Measurements from ENCODE around the gene DEFB129.
"Not testable (repeated sequence)": the region's sequence is repeated elsewhere in the genome, so short reads cannot be mapped to it uniquely, and the experiment has no call there.

Gene DEFB129

DNA sequence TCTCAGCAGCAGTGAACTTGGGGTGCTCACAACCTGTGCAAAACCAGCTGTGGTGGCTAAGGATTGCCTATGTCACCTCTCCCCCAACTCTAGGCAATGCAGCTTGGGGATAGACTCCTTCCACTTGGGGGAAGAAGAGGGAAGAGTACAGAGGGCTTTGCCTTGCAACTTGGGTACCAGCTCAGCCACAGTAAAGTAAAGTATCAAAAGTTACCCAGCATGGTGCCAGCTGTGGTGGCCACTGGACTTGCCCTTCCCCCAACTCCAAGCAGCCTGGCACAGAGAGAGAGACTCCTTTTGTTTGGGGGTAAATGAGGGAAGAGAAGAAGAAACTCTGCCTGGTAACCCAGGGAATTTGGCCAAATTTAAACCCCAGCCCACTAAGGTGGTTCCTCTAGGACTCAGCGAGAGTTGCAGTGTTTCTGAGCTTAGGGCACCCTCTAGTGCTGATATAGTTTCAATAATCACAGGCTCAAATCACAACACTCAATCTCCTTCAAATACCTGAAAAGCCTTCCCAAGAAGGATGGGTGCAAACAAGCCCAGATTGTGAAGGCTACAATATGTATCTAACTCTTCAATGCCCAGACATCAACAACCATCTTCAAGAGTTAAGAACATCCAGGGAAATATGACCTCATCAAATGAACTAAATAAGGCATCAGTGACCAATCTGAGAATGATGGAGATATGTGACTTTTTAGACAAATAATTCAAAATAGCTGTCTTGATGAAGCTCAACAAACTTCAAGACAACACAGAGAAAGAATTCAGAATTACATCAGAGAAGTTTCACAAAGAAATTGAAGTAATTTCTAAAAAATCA is 7.6 kb upstream of the DEFB129 start:
- Histone ChIP-seq H3K14ac (ENCODE audit: low read length) (no peak overlapping the region), H3K27me3 (ENCODE audit: control insufficient read depth in 3 of 3, insufficient read depth in 3 of 3, low read depth in 1 of 3, low read length in 3 of 3) (peaks cover 0 to 10% (median 0%) of the 10 kb centered on the region in 3 experiments), H3K9ac (ENCODE audit: low read depth, low read length, poor library complexity) (no peak overlapping the region), H3K4ac (ENCODE audit: low read length) (no peak overlapping the region), H3K23ac (ENCODE audit: low read depth, low read length, poor library complexity) (no peak overlapping the region), H3K4me2 (ENCODE audit: insufficient read depth, low read length, poor library complexity, severe bottlenecking) (no peak overlapping the region), H3K36me3 (replicated peaks in 1 of 2; ENCODE audit: control insufficient read depth in 2 of 2, insufficient read depth in 2 of 2, low read length in 2 of 2) (no peaks in the 10 kb centered on the region), H3K79me1 (ENCODE audit: low read depth, low read length) (no peaks in the 10 kb centered on the region), H2BK12ac (ENCODE audit: low read length) (no peak overlapping the region), H3K27ac (replicated peaks; ENCODE audit: low read length) (no peak overlapping the region), H3K4me1 (ENCODE audit: control insufficient read depth in 2 of 2, insufficient read depth in 1 of 2, low read depth in 1 of 2, low read length in 2 of 2) (peaks cover 0 to 2% of the 10 kb centered on the region in 2 donors), H3K9me3 (replicated peaks in 1 of 2; ENCODE audit: control insufficient read depth in 2 of 2, insufficient read depth in 1 of 2, low read depth in 1 of 2, low read length in 2 of 2) (no peaks in the 10 kb centered on the region), H2AK5ac (ENCODE audit: low read depth, low read length) (no peak overlapping the region), H2AFZ (ENCODE audit: low read length) (no peak overlapping the region), H2BK15ac (ENCODE audit: low read length) (no peak overlapping the region), H3K18ac (ENCODE audit: low read length) (no peak overlapping the region), H3K4me3 (ENCODE audit: low read length in 2 of 2) (no peak overlapping the region), H4K8ac (ENCODE audit: low read depth, low read length) (no peak overlapping the region), H2BK5ac (ENCODE audit: low read length) (no peak overlapping the region), H4K91ac (ENCODE audit: low read depth, low read length, poor library complexity) (no peak overlapping the region), H2BK120ac (ENCODE audit: low read depth, low read length) (no peak overlapping the region)
- no CpG with 5 or more reads among the region's 1 CpG for WGBS, 2 donors (ENCODE audit: extremely low coverage in 2 of 2, insufficient read length in 2 of 2, insufficient replicate concordance in 1 of 2)
- no peak for DNase-seq (ENCODE audit: low spot score)

- Histone ChIP-seq H2BK5ac (ENCODE audit: low read length) (no peak overlapping the region), H2BK12ac (ENCODE audit: low read length) (no peak overlapping the region), H4K91ac (ENCODE audit: low read depth, low read length, poor library complexity) (no peak overlapping the region), H4K8ac (ENCODE audit: low read depth, low read length) (no peak overlapping the region), H3K27ac (replicated peaks; ENCODE audit: low read length) (no peak overlapping the region), H3K9me3 (replicated peaks in 1 of 2; ENCODE audit: control insufficient read depth in 2 of 2, insufficient read depth in 1 of 2, low read depth in 1 of 2, low read length in 2 of 2) (no peaks in the 10 kb centered on the region), H3K9ac (ENCODE audit: low read depth, low read length, poor library complexity) (no peak overlapping the region), H2AK5ac (ENCODE audit: low read depth, low read length) (no peak overlapping the region), H2BK120ac (ENCODE audit: low read depth, low read length) (no peak overlapping the region), H3K18ac (ENCODE audit: low read length) (no peak overlapping the region), H3K14ac (ENCODE audit: low read length) (no peak overlapping the region), H3K79me1 (ENCODE audit: low read depth, low read length) (no peaks in the 10 kb centered on the region), H3K36me3 (replicated peaks in 1 of 2; ENCODE audit: control insufficient read depth in 2 of 2, insufficient read depth in 2 of 2, low read length in 2 of 2) (no peaks in the 10 kb centered on the region), H3K23ac (ENCODE audit: low read depth, low read length, poor library complexity) (no peak overlapping the region), H3K4me2 (ENCODE audit: insufficient read depth, low read length, poor library complexity, severe bottlenecking) (no peak overlapping the region), H3K4me3 (ENCODE audit: low read length in 2 of 2) (no peak overlapping the region), H3K27me3 (ENCODE audit: control insufficient read depth in 3 of 3, insufficient read depth in 3 of 3, low read depth in 1 of 3, low read length in 3 of 3) (peaks cover 0 to 10% (median 0%) of the 10 kb centered on the region in 3 experiments), H3K4ac (ENCODE audit: low read length) (no peak overlapping the region), H2BK15ac (ENCODE audit: low read length) (no peak overlapping the region), H3K4me1 (ENCODE audit: control insufficient read depth in 2 of 2, insufficient read depth in 1 of 2, low read depth in 1 of 2, low read length in 2 of 2) (peaks cover 0 to 2% of the 10 kb centered on the region in 2 donors), H2AFZ (ENCODE audit: low read length) (no peak overlapping the region)
- DNase-seq (ENCODE audit: low spot score): no peak
- WGBS, 2 donors (ENCODE audit: extremely low coverage in 2 of 2, insufficient read length in 2 of 2, insufficient replicate concordance in 1 of 2): no CpG with 5 or more reads among the region's 1 CpG
Observed at GRCh38 chr20:221258-221830, 5.7 kb upstream of the DEFB129 start.

- H3K4ac ChIP-seq (ENCODE audit: low read length); DNase-seq (ENCODE audit: low spot score); H2BK5ac ChIP-seq (ENCODE audit: low read length); H3K9ac ChIP-seq (ENCODE audit: low read depth, low read length, poor library complexity); H3K79me1 ChIP-seq (ENCODE audit: low read depth, low read length); H3K14ac ChIP-seq (ENCODE audit: low read length); H2BK15ac ChIP-seq (ENCODE audit: low read length); H3K4me3 ChIP-seq (ENCODE audit: low read length in 2 of 2); H2BK120ac ChIP-seq (ENCODE audit: low read depth, low read length); H2BK12ac ChIP-seq (ENCODE audit: low read length); H2AFZ ChIP-seq (ENCODE audit: low read length); H3K4me1 ChIP-seq (ENCODE audit: control insufficient read depth in 2 of 2, insufficient read depth in 1 of 2, low read depth in 1 of 2, low read length in 2 of 2); H3K18ac ChIP-seq (ENCODE audit: low read length); H3K9me3 ChIP-seq (replicated peaks in 1 of 2; ENCODE audit: control insufficient read depth in 2 of 2, insufficient read depth in 1 of 2, low read depth in 1 of 2, low read length in 2 of 2); H2AK5ac ChIP-seq (ENCODE audit: low read depth, low read length); H4K91ac ChIP-seq (ENCODE audit: low read depth, low read length, poor library complexity); H3K27ac ChIP-seq (replicated peaks; ENCODE audit: low read length); H3K23ac ChIP-seq (ENCODE audit: low read depth, low read length, poor library complexity); H4K8ac ChIP-seq (ENCODE audit: low read depth, low read length); H3K4me2 ChIP-seq (ENCODE audit: insufficient read depth, low read length, poor library complexity, severe bottlenecking); H3K36me3 ChIP-seq (replicated peaks in 1 of 2; ENCODE audit: control insufficient read depth in 2 of 2, insufficient read depth in 2 of 2, low read length in 2 of 2): not testable (repeated sequence)
- no CpG with 5 or more reads among the region's 3 CpGs for WGBS, 2 donors (ENCODE audit: extremely low coverage in 2 of 2, insufficient read length in 2 of 2, insufficient replicate concordance in 1 of 2)
- peaks cover 0 to 10% (median 0%) of the 10 kb centered on the region in 3 experiments for H3K27me3 ChIP-seq (ENCODE audit: control insufficient read depth in 3 of 3, insufficient read depth in 3 of 3, low read depth in 1 of 3, low read length in 3 of 3)
Observed at GRCh38 chr20:225879-226278, 1.2 kb upstream of the DEFB129 start.

GRCh38 chr20:227439-228105 is 514 bp downstream of the DEFB129 start:
- Histone ChIP-seq H3K4me1 (ENCODE audit: control insufficient read depth in 2 of 2, insufficient read depth in 1 of 2, low read depth in 1 of 2, low read length in 2 of 2) (peaks cover 0 to 2% of the 10 kb centered on the region in 2 donors), H3K14ac (ENCODE audit: low read length) (no peak overlapping the region), H4K8ac (ENCODE audit: low read depth, low read length) (no peak overlapping the region), H3K9ac (ENCODE audit: low read depth, low read length, poor library complexity) (no peak overlapping the region), H3K27me3 (ENCODE audit: control insufficient read depth in 3 of 3, insufficient read depth in 3 of 3, low read depth in 1 of 3, low read length in 3 of 3) (peaks cover 0 to 10% (median 0%) of the 10 kb centered on the region in 3 experiments), H3K4me3 (ENCODE audit: low read length in 2 of 2) (no peak overlapping the region), H2AFZ (ENCODE audit: low read length) (peak overlapping the region; percentile 26), H3K23ac (ENCODE audit: low read depth, low read length, poor library complexity) (no peak overlapping the region), H3K27ac (replicated peaks; ENCODE audit: low read length) (no peak overlapping the region), H3K9me3 (replicated peaks in 1 of 2; ENCODE audit: control insufficient read depth in 2 of 2, insufficient read depth in 1 of 2, low read depth in 1 of 2, low read length in 2 of 2) (no peaks in the 10 kb centered on the region), H3K36me3 (replicated peaks in 1 of 2; ENCODE audit: control insufficient read depth in 2 of 2, insufficient read depth in 2 of 2, low read length in 2 of 2) (no peaks in the 10 kb centered on the region), H4K91ac (ENCODE audit: low read depth, low read length, poor library complexity) (no peak overlapping the region), H2BK12ac (ENCODE audit: low read length) (no peak overlapping the region), H2BK120ac (ENCODE audit: low read depth, low read length) (no peak overlapping the region), H2BK15ac (ENCODE audit: low read length) (no peak overlapping the region), H3K79me1 (ENCODE audit: low read depth, low read length) (no peaks in the 10 kb centered on the region), H2AK5ac (ENCODE audit: low read depth, low read length) (no peak overlapping the region), H3K4me2 (ENCODE audit: insufficient read depth, low read length, poor library complexity, severe bottlenecking) (no peak overlapping the region), H2BK5ac (ENCODE audit: low read length) (no peak overlapping the region), H3K4ac (ENCODE audit: low read length) (no peak overlapping the region), H3K18ac (ENCODE audit: low read length) (no peak overlapping the region)
- DNase-seq (ENCODE audit: low spot score): no peak
- WGBS, 2 donors (ENCODE audit: extremely low coverage in 2 of 2, insufficient read length in 2 of 2, insufficient replicate concordance in 1 of 2): no CpG with 5 or more reads among the region's 3 CpGs

Data from neuronal stem cell (in vitro differentiated cells).